Osteoblast (primary cell): ENCODE measurements around the gene CD7. TPM values are rescaled to one million over a fixed set of nuclear protein-coding genes. Genes with fewer than 3 reads are reported as not detected.
A peak's percentile ranks its signal among the peaks of the same experiment; 100 is the strongest.

Experiments
- DNase-seq: peaks from one replicate; pipeline ENCODE4 v3.0.0; 2011; ENCODE audit warnings: low spot score, mixed read lengths; ENCODE audit not compliant: insufficient read length; ENCODE audit errors: missing footprints
- H2AFZ ChIP-seq: 2 replicates; pipeline ENCODE4 v1.6.0; 2011; ENCODE audit warnings: mild to moderate bottlenecking, low read length
- H3K27ac ChIP-seq: 2 replicates; pipeline ENCODE4 v1.5.1; 2011; ENCODE audit warnings: mild to moderate bottlenecking, low read depth, low read length, moderate library complexity
- H3K27me3 ChIP-seq: 2 replicates; pipeline ENCODE4 v1.6.0; 2012; ENCODE audit warnings: mild to moderate bottlenecking, control low read depth, inconsistent platforms, low read length, moderate library complexity; ENCODE audit not compliant: insufficient read depth
- H3K36me3 ChIP-seq: 2 replicates; pipeline ENCODE4 v1.5.1; 2011; ENCODE audit warnings: mild to moderate bottlenecking, low read length, control low read depth, moderate library complexity; ENCODE audit not compliant: insufficient read depth
- H3K4me1 ChIP-seq: 2 replicates; pipeline ENCODE4 v1.5.1; 2011; ENCODE audit warnings: mild to moderate bottlenecking, low read length, control low read depth, moderate library complexity; ENCODE audit not compliant: insufficient read depth
- H3K4me2 ChIP-seq: 2 replicates; pipeline ENCODE4 v1.6.0; 2011; ENCODE audit warnings: mild to moderate bottlenecking, low read length; ENCODE audit not compliant: insufficient read depth
- H3K4me3 ChIP-seq: fragments of 200-600 bp; sonication (generic); 3 replicates; pipeline ENCODE4 v1.5.1; 2012; ENCODE audit warnings: mild to moderate bottlenecking, low read length, inconsistent platforms; ENCODE audit not compliant: insufficient read depth
- H3K79me2 ChIP-seq: 2 replicates; pipeline ENCODE4 v1.6.0; 2012; ENCODE audit warnings: mild to moderate bottlenecking, low read length, control low read depth, inconsistent platforms; ENCODE audit not compliant: insufficient read depth
- H3K9me3 ChIP-seq: 2 replicates; pipeline ENCODE4 v1.5.1; 2011; ENCODE audit warnings: low read depth, low read length, control low read depth
- H4K20me1 ChIP-seq: 2 replicates; pipeline ENCODE4 v1.6.0; 2012; ENCODE audit warnings: mild to moderate bottlenecking, low read length, control low read depth; ENCODE audit not compliant: insufficient read depth
- CTCF ChIP-seq: IDR thresholded peaks from 2 replicates; pipeline ENCODE4 v1.5.1; 2011; ENCODE audit warnings: mild to moderate bottlenecking, low read depth, low read length, moderate library complexity; ENCODE audit errors: extremely low read depth
- total RNA-seq: library from RNA; depleted of rRNA; stranded (reverse); fragments of >200 nt; gene quantifications from 2 replicates; pipeline ENCODE4 v1.2.3, GENCODE V29; 2012

Gene CD7
- total RNA-seq, 1 donor, result not detected

- peaks cover 26% of the 10 kb centered on the region for H3K27me3 ChIP-seq
- no peak overlapping the region for H3K4me3 ChIP-seq
- no peak overlapping the region for H2AFZ ChIP-seq
- TF ChIP-seq CTCF, result no peak
- H3K27ac ChIP-seq, result no peak overlapping the region
- no peak overlapping the region for H3K4me2 ChIP-seq
- H3K9me3 ChIP-seq, result no peaks in the 10 kb centered on the region
- peaks cover 14% of the 10 kb centered on the region for H3K4me1 ChIP-seq
- H4K20me1 ChIP-seq, result no peaks in the 10 kb centered on the region
- no peaks in the 10 kb centered on the region for H3K36me3 ChIP-seq
- H3K79me2 ChIP-seq, result no peaks in the 10 kb centered on the region
- DNase-seq, result peak; percentile 90
Observed at GRCh38 chr17:82328141-82328993, 11.0 kb upstream of the CD7 start.

GRCh38 chr17:82327757-82328140 lies 10.3 kb upstream of the CD7 start:
- no peak overlapping the region for H3K27ac ChIP-seq
- H3K4me1 ChIP-seq, result peaks cover 8% of the 10 kb centered on the region
- H3K4me2 ChIP-seq, result no peak overlapping the region
- no peaks in the 10 kb centered on the region for H3K79me2 ChIP-seq
- H3K27me3 ChIP-seq, result peaks cover 20% of the 10 kb centered on the region
- no peak overlapping the region for H2AFZ ChIP-seq
- DNase-seq, result peak; percentile 83
- no peak for TF ChIP-seq CTCF
- H3K9me3 ChIP-seq, result no peaks in the 10 kb centered on the region
- no peaks in the 10 kb centered on the region for H4K20me1 ChIP-seq
- no peaks in the 10 kb centered on the region for H3K36me3 ChIP-seq
- no peak overlapping the region for H3K4me3 ChIP-seq

- Histone ChIP-seq H2AFZ (no peak overlapping the region), H3K79me2 (no peaks in the 10 kb centered on the region), H3K9me3 (no peaks in the 10 kb centered on the region), H3K4me3 (no peak overlapping the region), H4K20me1 (no peaks in the 10 kb centered on the region), H3K27me3 (peaks cover 16% of the 10 kb centered on the region), H3K36me3 (no peaks in the 10 kb centered on the region), H3K4me1 (peaks cover 5% of the 10 kb centered on the region), H3K27ac (no peak overlapping the region), H3K4me2 (no peak overlapping the region)
- no peak for TF ChIP-seq CTCF
- no peak for DNase-seq
Observed at GRCh38 chr17:82327289-82327688, 9.9 kb upstream of the CD7 start.

- no peak overlapping the region for H3K27ac ChIP-seq
- no peak for TF ChIP-seq CTCF
- peaks cover 15% of the 10 kb centered on the region for H3K27me3 ChIP-seq
- H3K79me2 ChIP-seq, result no peaks in the 10 kb centered on the region
- no peak overlapping the region for H3K4me2 ChIP-seq
- peaks cover 3% of the 10 kb centered on the region for H3K4me1 ChIP-seq
- peak; percentile 91 for DNase-seq
- H4K20me1 ChIP-seq, result no peaks in the 10 kb centered on the region
- no peaks in the 10 kb centered on the region for H3K9me3 ChIP-seq
- no peak overlapping the region for H2AFZ ChIP-seq
- H3K4me3 ChIP-seq, result no peak overlapping the region
- H3K36me3 ChIP-seq, result no peaks in the 10 kb centered on the region
Observed at GRCh38 chr17:82325286-82326180, 8.1 kb upstream of the CD7 start.
